Loucy (cell line): ENCODE measurements around the gene FAF2.

Experiments used
- H2AFZ ChIP-seq: fragments of 200-600 bp; sonication (generic); 2 replicates; pipeline ENCODE4 v1.6.0; 2016; ENCODE audit warnings: antibody characterized with exemption, mild to moderate bottlenecking, low read length, moderate library complexity
- H3F3A ChIP-seq: fragments of 200-600 bp; 2 replicates; pipeline ENCODE4 v1.6.0; 2016; ENCODE audit warnings: antibody characterized with exemption, low read depth, mild to moderate bottlenecking
- H3K27me3 ChIP-seq: fragments of 200-600 bp; sonication (generic); 2 replicates; pipeline ENCODE4 v1.6.1; 2014; ENCODE audit warnings: low read length, mild to moderate bottlenecking; ENCODE audit not compliant: insufficient read depth, poor library complexity, severe bottlenecking
- H3K36me3 ChIP-seq: fragments of 200-600 bp; sonication (generic); 2 replicates; pipeline ENCODE4 v1.6.1; 2016; ENCODE audit warnings: low read length; ENCODE audit not compliant: insufficient read depth
- H3K4me1 ChIP-seq: fragments of 200-600 bp; sonication (generic); 2 replicates; pipeline ENCODE4 v1.5.1; 2014; ENCODE audit warnings: low read length, mild to moderate bottlenecking; ENCODE audit not compliant: insufficient read depth, poor library complexity, severe bottlenecking
- H3K4me2 ChIP-seq: fragments of 200-600 bp; sonication (generic); 2 replicates; pipeline ENCODE4 v1.6.0; 2014; ENCODE audit warnings: antibody characterized with exemption, low read length, low read depth, mild to moderate bottlenecking; ENCODE audit not compliant: poor library complexity, severe bottlenecking
- H3K4me3 ChIP-seq: fragments of 200-600 bp; sonication (generic); 2 replicates; pipeline ENCODE4 v1.5.1; 2014; ENCODE audit warnings: low read length, mild to moderate bottlenecking, mixed read lengths; ENCODE audit not compliant: poor library complexity, severe bottlenecking
- H3K79me2 ChIP-seq: fragments of 200-600 bp; sonication (generic); 2 replicates; pipeline ENCODE4 v1.6.1; 2014; ENCODE audit warnings: low read length; ENCODE audit not compliant: insufficient read depth
- H3K9ac ChIP-seq: fragments of 200-600 bp; sonication (generic); 2 replicates; pipeline ENCODE4 v1.6.0; 2014; ENCODE audit warnings: mild to moderate bottlenecking, low read depth, low read length, moderate library complexity; ENCODE audit not compliant: poor library complexity, severe bottlenecking
- H3K9me2 ChIP-seq: fragments of 200-600 bp; sonication (generic); replicated peaks from 2 replicates; pipeline ENCODE4 v1.6.1; 2016; ENCODE audit warnings: low read depth, low read length, mixed read lengths
- H3K9me3 ChIP-seq: fragments of 200-600 bp; sonication (generic); 2 replicates; pipeline ENCODE4 v1.6.1; 2014; ENCODE audit warnings: mild to moderate bottlenecking, antibody characterized with exemption, low read length, low read depth; ENCODE audit not compliant: insufficient read depth
- H4K20me1 ChIP-seq: fragments of 200-600 bp; sonication (generic); 2 replicates; pipeline ENCODE4 v1.6.0; 2014; ENCODE audit warnings: antibody characterized with exemption, low read length, mild to moderate bottlenecking; ENCODE audit not compliant: insufficient read depth, poor library complexity, severe bottlenecking
- CTCF ChIP-seq: fragments of 200-600 bp; sonication (generic); conservative IDR thresholded peaks from 2 replicates; pipeline ENCODE4 v1.5.1; 2014; ENCODE audit warnings: mild to moderate bottlenecking, antibody characterized with exemption, low read length
- EZH2phosphoT487 ChIP-seq: fragments of 200-600 bp; IDR thresholded peaks from 2 replicates; pipeline ENCODE4 v1.6.1; 2018; ENCODE audit warnings: antibody characterized with exemption, mild to moderate bottlenecking, moderate library complexity, borderline replicate concordance

Gene FAF2

DNA sequence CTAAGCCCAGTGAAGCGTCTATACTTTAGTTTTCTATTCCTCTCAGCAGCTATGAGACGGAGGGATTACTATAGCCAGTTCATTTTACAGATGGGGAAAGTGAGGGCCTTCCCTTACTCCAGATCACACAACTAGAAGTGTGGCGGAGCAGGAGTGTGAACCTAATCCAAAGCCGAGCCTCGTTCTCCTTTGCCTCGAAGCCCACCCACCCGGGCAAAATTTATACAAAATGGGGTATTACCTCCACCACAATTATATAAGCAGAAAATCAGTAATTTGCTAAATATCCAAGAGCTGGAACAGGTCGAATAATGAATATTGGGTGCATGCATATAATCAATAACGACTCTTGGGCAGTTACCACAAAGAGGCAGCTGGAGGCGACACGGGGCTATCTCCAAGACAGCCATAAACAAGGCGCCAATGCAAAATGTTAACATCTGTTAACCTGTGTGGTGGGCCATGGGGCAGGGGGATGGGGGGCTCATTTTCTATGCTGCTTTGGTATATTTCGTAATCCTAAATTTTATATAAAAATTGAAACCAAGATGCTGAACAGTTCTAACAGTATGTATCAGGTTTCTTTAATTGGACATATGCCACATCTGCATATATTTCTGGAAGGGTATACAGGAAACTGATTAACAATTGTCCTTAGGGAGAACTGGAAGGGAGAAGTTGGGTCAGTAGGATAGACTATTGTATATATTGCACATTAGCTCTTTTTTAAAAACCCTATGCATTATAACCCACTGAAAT, 90.2 kb downstream of the FAF2 start:
- no peaks in the 10 kb centered on the region for H3K9me2 ChIP-seq
- peaks cover 34% of the 10 kb centered on the region for H3K79me2 ChIP-seq
- H3K4me3 ChIP-seq: peak overlapping the region; percentile 85
- no peak overlapping the region for H2AFZ ChIP-seq
- no peaks in the 10 kb centered on the region for H3K36me3 ChIP-seq
- peaks cover 12% of the 10 kb centered on the region for H3K4me1 ChIP-seq
- no peaks in the 10 kb centered on the region; the same call in 1 of the 2 replicates for H3F3A ChIP-seq
- TF ChIP-seq EZH2phosphoT487: no peak
- TF ChIP-seq CTCF: no peak
- peaks cover 4% of the 10 kb centered on the region for H4K20me1 ChIP-seq
- H3K4me2 ChIP-seq: peak overlapping the region; percentile 76
- H3K9me3 ChIP-seq: no peaks in the 10 kb centered on the region
- peaks cover 6% of the 10 kb centered on the region for H3K27me3 ChIP-seq
- peak overlapping the region; percentile 61 for H3K9ac ChIP-seq

GRCh38 chr5:176538989-176539384, 90.8 kb downstream of the FAF2 start:
- H3K36me3 ChIP-seq: no peaks in the 10 kb centered on the region
- H3K27me3 ChIP-seq: peaks cover 6% of the 10 kb centered on the region
- H3K9ac ChIP-seq: no peak overlapping the region
- H3K4me1 ChIP-seq: peaks cover 12% of the 10 kb centered on the region
- no peaks in the 10 kb centered on the region for H3K9me3 ChIP-seq
- H3K79me2 ChIP-seq: peaks cover 34% of the 10 kb centered on the region
- no peaks in the 10 kb centered on the region for H3F3A ChIP-seq
- no peak overlapping the region for H2AFZ ChIP-seq
- no peak overlapping the region for H3K4me3 ChIP-seq
- no peaks in the 10 kb centered on the region for H3K9me2 ChIP-seq
- H4K20me1 ChIP-seq: no peaks in the 10 kb centered on the region
- H3K4me2 ChIP-seq: no peak overlapping the region
- TF ChIP-seq CTCF: no peak
- TF ChIP-seq EZH2phosphoT487: no peak

DNA sequence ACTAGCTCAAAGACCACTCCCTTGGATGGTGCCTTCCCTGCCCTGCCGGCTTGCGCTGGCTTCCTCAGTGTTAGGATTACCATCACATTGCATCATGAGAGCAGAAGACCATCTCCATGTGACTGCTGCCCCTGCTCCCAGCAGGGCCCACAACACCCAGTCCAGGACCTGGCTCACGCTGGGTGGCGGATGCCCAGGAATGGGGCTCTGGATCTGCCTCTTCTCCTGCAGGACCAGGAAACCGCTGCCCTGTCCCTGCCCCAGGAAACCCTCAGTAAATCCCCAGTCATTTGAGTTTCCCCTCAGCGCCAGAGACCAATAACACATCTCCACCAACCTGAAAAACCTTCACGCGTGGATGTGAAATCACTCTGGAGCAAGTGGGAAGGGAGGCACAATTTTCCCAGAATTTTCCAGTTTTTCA, 92.3 kb downstream of the FAF2 start:
- Histone ChIP-seq H3K79me2 (peaks cover 29% of the 10 kb centered on the region), H3K27me3 (peaks cover 6% of the 10 kb centered on the region), H3K4me1 (peaks cover 12% of the 10 kb centered on the region), H3K9me2 (no peaks in the 10 kb centered on the region), H3K4me2 (peak overlapping the region; percentile 69), H3K9ac (peak overlapping the region; percentile 88), H3K4me3 (no peak overlapping the region), H2AFZ (no peak overlapping the region), H3K9me3 (no peaks in the 10 kb centered on the region), H3F3A (no peaks in the 10 kb centered on the region), H4K20me1 (no peaks in the 10 kb centered on the region), H3K36me3 (no peaks in the 10 kb centered on the region)
- TF ChIP-seq EZH2phosphoT487: no peak
- TF ChIP-seq CTCF: no peak
